Suprapubic skin (tissue), 4 donors: ENCODE results near the gene PRELP. TPM values are rescaled to one million over a fixed set of nuclear protein-coding genes. Genes with fewer than 3 reads are reported as not detected.

Source experiments
- DNase-seq, 2 donors: peaks; one replicate each; pipeline ENCODE4 v3.0.0-alpha.2; 2019; ENCODE audit warnings: low spot score in 2 of 2
- H3K27ac ChIP-seq: fragments of 200-600 bp; sonication (generic); one replicate; pipeline ENCODE4 v1.5.1; 2019
- H3K27me3 ChIP-seq: fragments of 200-600 bp; sonication (generic); one replicate; pipeline ENCODE4 v1.5.1; 2019
- H3K36me3 ChIP-seq: fragments of 200-600 bp; sonication (generic); one replicate; pipeline ENCODE4 v1.5.1; 2019
- H3K4me1 ChIP-seq: fragments of 200-600 bp; sonication (generic); one replicate; pipeline ENCODE4 v1.5.1; 2019
- H3K4me3 ChIP-seq: fragments of 200-600 bp; sonication (generic); one replicate; pipeline ENCODE4 v1.5.1; 2019; ENCODE audit warnings: mild to moderate bottlenecking
- H3K9me3 ChIP-seq: fragments of 200-600 bp; sonication (generic); one replicate; pipeline ENCODE4 v1.5.1; 2019
- EP300 ChIP-seq: sonication (generic); formaldehyde crosslinking; IDR thresholded peaks from one replicate; pipeline ENCODE4 v1.6.1; 2017; ENCODE audit warnings: antibody characterized with exemption
- POLR2A ChIP-seq, 2 donors: fragments of 450-650 bp; IDR thresholded peaks; one replicate each; pipeline ENCODE4 v1.6.1; 2017; ENCODE audit warnings: antibody characterized with exemption in 2 of 2, mild to moderate bottlenecking in 2 of 2, moderate library complexity in 2 of 2
- POLR2AphosphoS5 ChIP-seq, 3 donors: sonication (generic); formaldehyde crosslinking; IDR thresholded peaks; one replicate each; pipeline ENCODE4 v1.6.1; 2017; ENCODE audit warnings: antibody characterized with exemption in 3 of 3
- WGBS: methylation state at CpG from one replicate; pipeline ENCODE4 v1.1.5; 2018; 5-methylcytosine and 5-hydroxymethylcytosine counted together
- total RNA-seq, 4 donors: library from RNA; depleted of rRNA; stranded (reverse); fragments of >200 nt; gene quantifications; one replicate each; pipeline ENCODE4 v1.1.0, GENCODE V29; 2016
- TF ChIP-seq, protein P1 (sequence below), 2 donors: fragments of 200-600 bp in 1 of 2; fragments of 450-650 bp in 1 of 2; sonication (generic) in 1 of 2; IDR thresholded peaks; one replicate each; pipeline ENCODE4 v1.5.1; 2016 to 2019; ENCODE audit warnings: antibody characterized with exemption in 2 of 2, mild to moderate bottlenecking in 1 of 2, moderate library complexity in 1 of 2

PRELP gene
- total RNA-seq, 4 donors from 2014 or later: 6.4 to 34.7 (median 18.0) TPM

- WGBS: 89% methylated on average over 5 of the region's 5 CpGs
These were observed 21.7 kb downstream of the PRELP start for GRCh38 chr1:203497269-203497777.

DNA sequence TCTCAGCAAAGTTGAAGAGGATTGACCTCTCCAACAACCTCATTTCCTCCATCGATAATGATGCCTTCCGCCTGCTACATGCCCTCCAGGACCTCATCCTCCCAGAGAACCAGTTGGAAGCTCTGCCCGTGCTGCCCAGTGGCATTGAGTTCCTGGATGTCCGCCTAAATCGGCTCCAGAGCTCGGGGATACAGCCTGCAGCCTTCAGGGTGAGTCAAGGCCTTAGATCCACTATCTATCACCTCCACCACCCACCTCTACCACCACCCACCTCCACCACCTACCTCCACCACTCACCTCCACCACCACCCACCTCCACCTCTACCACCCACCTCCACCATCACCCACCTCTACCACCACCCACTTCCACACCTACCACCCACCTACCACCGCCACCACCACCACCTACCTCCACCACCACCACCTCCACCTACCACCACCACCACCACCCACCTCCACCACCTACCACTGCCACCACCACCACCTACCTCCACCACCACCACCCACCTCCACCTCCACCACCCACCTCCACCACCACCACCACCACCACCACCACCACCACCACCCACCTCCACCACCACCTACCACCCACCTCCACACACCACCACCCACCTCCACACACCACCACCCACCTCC, 24.2 kb downstream of the PRELP start:
- no peaks in the 10 kb centered on the region for H3K27me3 ChIP-seq
- TF ChIP-seq, protein P1, sequence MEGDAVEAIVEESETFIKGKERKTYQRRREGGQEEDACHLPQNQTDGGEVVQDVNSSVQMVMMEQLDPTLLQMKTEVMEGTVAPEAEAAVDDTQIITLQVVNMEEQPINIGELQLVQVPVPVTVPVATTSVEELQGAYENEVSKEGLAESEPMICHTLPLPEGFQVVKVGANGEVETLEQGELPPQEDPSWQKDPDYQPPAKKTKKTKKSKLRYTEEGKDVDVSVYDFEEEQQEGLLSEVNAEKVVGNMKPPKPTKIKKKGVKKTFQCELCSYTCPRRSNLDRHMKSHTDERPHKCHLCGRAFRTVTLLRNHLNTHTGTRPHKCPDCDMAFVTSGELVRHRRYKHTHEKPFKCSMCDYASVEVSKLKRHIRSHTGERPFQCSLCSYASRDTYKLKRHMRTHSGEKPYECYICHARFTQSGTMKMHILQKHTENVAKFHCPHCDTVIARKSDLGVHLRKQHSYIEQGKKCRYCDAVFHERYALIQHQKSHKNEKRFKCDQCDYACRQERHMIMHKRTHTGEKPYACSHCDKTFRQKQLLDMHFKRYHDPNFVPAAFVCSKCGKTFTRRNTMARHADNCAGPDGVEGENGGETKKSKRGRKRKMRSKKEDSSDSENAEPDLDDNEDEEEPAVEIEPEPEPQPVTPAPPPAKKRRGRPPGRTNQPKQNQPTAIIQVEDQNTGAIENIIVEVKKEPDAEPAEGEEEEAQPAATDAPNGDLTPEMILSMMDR (IDR thresholded peaks at IDR 0.05): no peak
- TF ChIP-seq EP300 (no peak), POLR2AphosphoS5 (IDR thresholded peaks at IDR 0.05) (no peak), POLR2A (IDR thresholded peaks at IDR 0.05) (no peak)
- no peaks in the 10 kb centered on the region for H3K9me3 ChIP-seq
- H3K4me3 ChIP-seq: no peak overlapping the region
- H3K36me3 ChIP-seq: no peaks in the 10 kb centered on the region
- no peak for DNase-seq
- 90% methylated on average over 7 of the region's 7 CpGs for WGBS
- no peak overlapping the region for H3K27ac ChIP-seq
- H3K4me1 ChIP-seq: peaks cover 3% of the 10 kb centered on the region

More at GRCh38 chr1:203497269-203497777, 21.7 kb downstream of the PRELP start:
- Histone ChIP-seq H3K4me1 (no peaks in the 10 kb centered on the region), H3K36me3 (no peaks in the 10 kb centered on the region), H3K4me3 (no peak overlapping the region), H3K27me3 (no peaks in the 10 kb centered on the region), H3K9me3 (no peaks in the 10 kb centered on the region), H3K27ac (no peak overlapping the region)
- TF ChIP-seq POLR2AphosphoS5 (IDR thresholded peaks at IDR 0.05): no peak
- no peak for TF ChIP-seq EP300
- TF ChIP-seq POLR2A (IDR thresholded peaks at IDR 0.05): no peak
- TF ChIP-seq, protein P1 (IDR thresholded peaks at IDR 0.05): no peak
- DNase-seq: no peak

- Histone ChIP-seq H3K36me3 (no peaks in the 10 kb centered on the region), H3K4me3 (no peak overlapping the region), H3K27ac (no peak overlapping the region), H3K27me3 (no peaks in the 10 kb centered on the region), H3K4me1 (peaks cover 3% of the 10 kb centered on the region), H3K9me3 (no peaks in the 10 kb centered on the region)
- WGBS: 100% methylated on average over 1 of the region's 1 CpG
- TF ChIP-seq POLR2AphosphoS5 (IDR thresholded peaks at IDR 0.05) (no peak), EP300 (no peak)
- TF ChIP-seq, protein P1 (IDR thresholded peaks at IDR 0.05): no peak
- no peak for DNase-seq
These were observed 24.7 kb downstream of the PRELP start for GRCh38 chr1:203500279-203500678.

- DNase-seq: no peak
- Histone ChIP-seq H3K9me3 (no peaks in the 10 kb centered on the region), H3K27me3 (no peaks in the 10 kb centered on the region), H3K4me3 (no peak overlapping the region), H3K27ac (no peak overlapping the region), H3K36me3 (no peaks in the 10 kb centered on the region), H3K4me1 (peaks cover 23% of the 10 kb centered on the region)
- WGBS: 74% methylated on average over 3 of the region's 3 CpGs
- TF ChIP-seq, protein P1 (IDR thresholded peaks at IDR 0.05): no peak
- no peak for TF ChIP-seq EP300
- no peak for TF ChIP-seq POLR2AphosphoS5 (IDR thresholded peaks at IDR 0.05)
These were observed 28.2 kb downstream of the PRELP start for GRCh38 chr1:203503836-203504235.

GRCh38 chr1:203504400-203505250, 29.0 kb downstream of the PRELP start:
- 34% methylated on average over 12 of the region's 12 CpGs for WGBS

More at GRCh38 chr1:203504400-203505250, 29.0 kb downstream of the PRELP start:
- Histone ChIP-seq H3K36me3 (no peaks in the 10 kb centered on the region), H3K27ac (no peak overlapping the region), H3K27me3 (no peaks in the 10 kb centered on the region), H3K4me1 (peaks cover 23% of the 10 kb centered on the region), H3K4me3 (no peak overlapping the region), H3K9me3 (no peaks in the 10 kb centered on the region)
- peak; percentile 90 to 91 for DNase-seq
- TF ChIP-seq, protein P1 (IDR thresholded peaks at IDR 0.05): peak; percentile 69 to 85
- TF ChIP-seq POLR2AphosphoS5 (IDR thresholded peaks at IDR 0.05): no peak
